DND-41 (cell line): ENCODE data around the gene ASXL2.

ENCODE experiments used
- ATAC-seq: fragments of 200-7000 bp; cut with Tn5 transposase; 3 replicates; pipeline ENCODE4 v1.9.1; 2021; ENCODE audit warnings: low read depth; ENCODE audit not compliant: insufficient read depth
- DNase-seq: peaks from one replicate; pipeline ENCODE4 v3.0.0-alpha.2; 2020
- H2AFZ ChIP-seq: 2 replicates; pipeline ENCODE4 v1.6.0; 2012; ENCODE audit warnings: low read depth, low read length
- H3K27ac ChIP-seq: 2 replicates; pipeline ENCODE4 v1.5.1; 2012; ENCODE audit warnings: low read length, inconsistent platforms
- H3K27me3 ChIP-seq: fragments of 200-600 bp; sonication (generic); 2 replicates; pipeline ENCODE4 v1.6.0; 2012; ENCODE audit warnings: low read length, mild to moderate bottlenecking, inconsistent platforms; ENCODE audit not compliant: insufficient read depth, poor library complexity
- H3K36me3 ChIP-seq: 2 replicates; pipeline ENCODE4 v1.5.1; 2012; ENCODE audit warnings: low read length, inconsistent platforms; ENCODE audit not compliant: insufficient read depth
- H3K4me1 ChIP-seq: 2 replicates; pipeline ENCODE4 v1.5.1; 2012; ENCODE audit warnings: mild to moderate bottlenecking, low read length; ENCODE audit not compliant: insufficient read depth
- H3K4me2 ChIP-seq: 2 replicates; pipeline ENCODE4 v1.6.0; 2012; ENCODE audit warnings: mild to moderate bottlenecking, moderate library complexity, low read length, inconsistent platforms; ENCODE audit not compliant: insufficient read depth
- H3K4me3 ChIP-seq, 2 experiments: fragments of 200-600 bp in 1 of 2; shearing (Covaris generic) in 1 of 2; 2 replicates each; pipeline ENCODE4 v1.5.1; 2012 to 2016; ENCODE audit warnings: inconsistent platforms in 2 of 2, low read length in 2 of 2, mild to moderate bottlenecking in 2 of 2, low read depth in 1 of 2, moderate library complexity in 1 of 2
- H3K79me2 ChIP-seq: 2 replicates; pipeline ENCODE4 v1.6.0; 2012; ENCODE audit warnings: low read length, inconsistent platforms; ENCODE audit not compliant: insufficient read depth
- H3K9ac ChIP-seq: 2 replicates; pipeline ENCODE4 v1.6.0; 2012; ENCODE audit warnings: low read depth, mild to moderate bottlenecking, inconsistent platforms, low read length, moderate library complexity
- H3K9me3 ChIP-seq: 2 replicates; pipeline ENCODE4 v1.5.1; 2012; ENCODE audit warnings: low read length, moderate library complexity, mild to moderate bottlenecking, inconsistent platforms; ENCODE audit not compliant: insufficient read depth, severe bottlenecking
- H4K20me1 ChIP-seq: 2 replicates; pipeline ENCODE4 v1.6.0; 2012; ENCODE audit warnings: low read length; ENCODE audit not compliant: insufficient read depth
- CTCF ChIP-seq: IDR thresholded peaks from 2 replicates; pipeline ENCODE4 v1.5.1; 2012; ENCODE audit warnings: borderline replicate concordance, low read length, moderate library complexity, mild to moderate bottlenecking; ENCODE audit not compliant: poor library complexity, severe bottlenecking; ENCODE audit errors: extremely low read depth
- EZH2 ChIP-seq: IDR thresholded peaks from 3 replicates; pipeline ENCODE4 v1.6.1; 2012; ENCODE audit warnings: borderline replicate concordance, low read depth, mild to moderate bottlenecking, moderate library complexity, low read length, inconsistent platforms; ENCODE audit not compliant: severe bottlenecking

The ASXL2 gene

GRCh38 chr2:25712455-25712854 lies 165.8 kb downstream of the ASXL2 start:
- H3K36me3 ChIP-seq: no peaks in the 10 kb centered on the region
- no peak overlapping the region for H3K27ac ChIP-seq
- no peak overlapping the region for H2AFZ ChIP-seq
- H3K9me3 ChIP-seq: no peaks in the 10 kb centered on the region
- H4K20me1 ChIP-seq: no peaks in the 10 kb centered on the region
- H3K9ac ChIP-seq: no peak overlapping the region
- H3K27me3 ChIP-seq: no peaks in the 10 kb centered on the region
- ATAC-seq: no peak
- no peaks in the 10 kb centered on the region for H3K79me2 ChIP-seq
- no peaks in the 10 kb centered on the region for H3K4me1 ChIP-seq
- no peak overlapping the region for H3K4me2 ChIP-seq
- no peak overlapping the region for H3K4me3 ChIP-seq
- DNase-seq: no peak
- TF ChIP-seq EZH2 (no peak), CTCF (no peak)

GRCh38 chr2:25711675-25712354 lies 166.5 kb downstream of the ASXL2 start:
- no peak for TF ChIP-seq EZH2
- TF ChIP-seq CTCF: no peak
- ATAC-seq: no peak
- Histone ChIP-seq H3K4me3 (no peak overlapping the region), H2AFZ (no peak overlapping the region), H3K9ac (no peak overlapping the region), H3K4me2 (no peak overlapping the region), H3K79me2 (no peaks in the 10 kb centered on the region), H3K36me3 (no peaks in the 10 kb centered on the region), H3K27ac (no peak overlapping the region), H4K20me1 (no peaks in the 10 kb centered on the region), H3K27me3 (no peaks in the 10 kb centered on the region), H3K9me3 (no peaks in the 10 kb centered on the region), H3K4me1 (no peaks in the 10 kb centered on the region)
- no peak for DNase-seq

GRCh38 chr2:25710750-25711149 lies 167.5 kb downstream of the ASXL2 start:
- Histone ChIP-seq H3K4me1 (no peaks in the 10 kb centered on the region), H3K9ac (no peak overlapping the region), H3K27ac (no peak overlapping the region), H3K9me3 (no peaks in the 10 kb centered on the region), H3K4me2 (no peak overlapping the region), H4K20me1 (no peaks in the 10 kb centered on the region), H3K36me3 (no peaks in the 10 kb centered on the region), H2AFZ (no peak overlapping the region), H3K79me2 (no peaks in the 10 kb centered on the region), H3K27me3 (no peaks in the 10 kb centered on the region), H3K4me3 (no peak overlapping the region)
- no peak for DNase-seq
- ATAC-seq: no peak
- TF ChIP-seq CTCF (no peak), EZH2 (no peak)
